Transverse colon (tissue), 4 donors: ENCODE results near the gene PRKD3. TPM values are rescaled to one million over a fixed set of nuclear protein-coding genes. Genes with fewer than 3 reads are reported as not detected.

Experiments used
- DNase-seq: peaks from one replicate; pipeline ENCODE4 v3.0.0-alpha.2; 2019
- H3K27ac ChIP-seq, 4 donors: fragments of 200-600 bp; sonication (generic); 2 replicates each; pipeline ENCODE4 v1.5.1; 2016 to 2018; ENCODE audit warnings: inconsistent platforms in 4 of 4
- H3K27me3 ChIP-seq: fragments of 200-600 bp; sonication (generic); 2 replicates; pipeline ENCODE4 v1.5.1; 2017; ENCODE audit warnings: inconsistent platforms
- H3K36me3 ChIP-seq, 4 donors: fragments of 200-600 bp; sonication (generic); 2 replicates each; pipeline ENCODE4 v1.5.1; 2017 to 2019; ENCODE audit warnings: inconsistent platforms in 4 of 4
- H3K4me1 ChIP-seq, 4 donors: fragments of 200-600 bp; sonication (generic); 2 replicates each; pipeline ENCODE4 v1.5.1; 2017 to 2020; ENCODE audit warnings: inconsistent platforms in 4 of 4
- H3K4me3 ChIP-seq, 4 donors: fragments of 200-600 bp; sonication (generic); 1 replicate in 1 of 4; 2 replicates in 3 of 4; pipeline versions ENCODE4 v1.5.1 to v1.6.1; 2017 to 2019; ENCODE audit warnings: inconsistent platforms in 4 of 4
- H3K9me3 ChIP-seq, 2 donors: fragments of 200-600 bp; sonication (generic); 2 replicates each; pipeline ENCODE4 v1.5.1; 2017 to 2019; ENCODE audit warnings: inconsistent platforms in 2 of 2
- EP300 ChIP-seq: sonication (generic); formaldehyde crosslinking; IDR thresholded peaks from one replicate; pipeline ENCODE4 v1.6.1; 2017; ENCODE audit warnings: antibody characterized with exemption, low read depth
- POLR2A ChIP-seq: fragments of 450-650 bp; IDR thresholded peaks from one replicate; pipeline ENCODE4 v1.6.1; 2016; ENCODE audit warnings: antibody characterized with exemption, mild to moderate bottlenecking, moderate library complexity
- POLR2AphosphoS5 ChIP-seq, 3 donors: sonication (generic); formaldehyde crosslinking; IDR thresholded peaks; one replicate each; pipeline ENCODE4 v1.6.1; 2016; ENCODE audit warnings: antibody characterized with exemption in 3 of 3
- WGBS, 2 donors: methylation state at CpG; one replicate each; pipeline ENCODE4 v1.1.5; 2018; ENCODE audit warnings: low coverage in 1 of 2; 5-methylcytosine and 5-hydroxymethylcytosine counted together
- in situ Hi-C, 4 donors: fragments of 200-750 bp; cut with MboI; loops; one replicate each; pipeline versions ENCODE4 v1.15.0 to v1.15.1; 2017; ENCODE audit warnings: low sequenced_read_pairs in 3 of 4, low pct_ligation_motif_present in 1 of 4, low pct_unique_long_range_greater_than_20kb in 1 of 4
- intact Hi-C: fragments of 100-400 bp; cut with DNase I; formaldehyde crosslinking; loops from one replicate; pipeline ENCODE4 v1.15.1; 2023; ENCODE audit warnings: low total_unique reads
- total RNA-seq, 4 donors: library from RNA; depleted of rRNA; stranded (reverse); fragments of >200 nt; gene quantifications; one replicate each; pipeline ENCODE4 v1.1.0, GENCODE V29; 2016
- TF ChIP-seq, protein P1 (sequence below), 5 experiments: fragments of 200-600 bp in 3 of 5; fragments of 450-650 bp in 2 of 5; sonication (generic) in 3 of 5; IDR thresholded peaks; 1 replicate in 2 of 5; 2 replicates in 3 of 5; pipeline ENCODE4 v1.5.1; 2016 to 2017; ENCODE audit warnings: antibody characterized with exemption in 5 of 5, inconsistent platforms in 3 of 5, mild to moderate bottlenecking in 2 of 5, moderate library complexity in 1 of 5

PRKD3 gene
- total RNA-seq, 4 donors from 2014 or later = 2.6 to 83.8 (median 28.6) TPM

DNA sequence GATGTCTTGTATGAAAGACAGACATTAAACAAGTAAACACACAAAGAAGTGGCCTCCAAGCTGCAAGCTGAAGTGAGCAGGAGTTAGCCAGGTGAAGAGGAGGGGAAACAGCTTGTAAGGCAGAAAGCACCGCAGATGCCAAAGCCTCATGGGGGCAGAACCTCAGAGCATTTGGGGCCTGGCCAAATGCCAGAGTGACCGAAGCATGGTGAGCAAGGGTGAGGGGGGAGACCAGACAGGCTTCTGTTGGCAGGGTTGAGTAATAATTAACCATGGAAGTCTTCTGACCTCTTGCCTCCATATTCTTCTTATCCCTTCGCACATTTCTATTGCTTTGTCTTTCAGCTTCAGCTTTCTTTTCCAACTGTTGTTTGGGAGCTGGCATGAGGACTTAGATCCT is 25.4 kb upstream of the PRKD3 start:
- intact Hi-C loops = no loop called here
- H3K4me3 ChIP-seq = no peak overlapping the region
- no peaks in the 10 kb centered on the region for H3K27me3 ChIP-seq
- peak; percentile 53 for DNase-seq
- in situ Hi-C loops = no loop called here
- H3K36me3 ChIP-seq = no peaks in the 10 kb centered on the region
- H3K9me3 ChIP-seq = no peaks in the 10 kb centered on the region
- H3K4me1 ChIP-seq = peaks cover 0 to 21% (median 20%) of the 10 kb centered on the region in 4 donors
- 48% methylated on average over 3 of the region's 3 CpGs for WGBS, 2 donors
- TF ChIP-seq, protein P1, sequence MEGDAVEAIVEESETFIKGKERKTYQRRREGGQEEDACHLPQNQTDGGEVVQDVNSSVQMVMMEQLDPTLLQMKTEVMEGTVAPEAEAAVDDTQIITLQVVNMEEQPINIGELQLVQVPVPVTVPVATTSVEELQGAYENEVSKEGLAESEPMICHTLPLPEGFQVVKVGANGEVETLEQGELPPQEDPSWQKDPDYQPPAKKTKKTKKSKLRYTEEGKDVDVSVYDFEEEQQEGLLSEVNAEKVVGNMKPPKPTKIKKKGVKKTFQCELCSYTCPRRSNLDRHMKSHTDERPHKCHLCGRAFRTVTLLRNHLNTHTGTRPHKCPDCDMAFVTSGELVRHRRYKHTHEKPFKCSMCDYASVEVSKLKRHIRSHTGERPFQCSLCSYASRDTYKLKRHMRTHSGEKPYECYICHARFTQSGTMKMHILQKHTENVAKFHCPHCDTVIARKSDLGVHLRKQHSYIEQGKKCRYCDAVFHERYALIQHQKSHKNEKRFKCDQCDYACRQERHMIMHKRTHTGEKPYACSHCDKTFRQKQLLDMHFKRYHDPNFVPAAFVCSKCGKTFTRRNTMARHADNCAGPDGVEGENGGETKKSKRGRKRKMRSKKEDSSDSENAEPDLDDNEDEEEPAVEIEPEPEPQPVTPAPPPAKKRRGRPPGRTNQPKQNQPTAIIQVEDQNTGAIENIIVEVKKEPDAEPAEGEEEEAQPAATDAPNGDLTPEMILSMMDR (IDR thresholded peaks at IDR 0.05) = no peak
- no peak for TF ChIP-seq EP300
- H3K27ac ChIP-seq = peak overlapping the region; percentile 20 to 52 (median 38)

DNA sequence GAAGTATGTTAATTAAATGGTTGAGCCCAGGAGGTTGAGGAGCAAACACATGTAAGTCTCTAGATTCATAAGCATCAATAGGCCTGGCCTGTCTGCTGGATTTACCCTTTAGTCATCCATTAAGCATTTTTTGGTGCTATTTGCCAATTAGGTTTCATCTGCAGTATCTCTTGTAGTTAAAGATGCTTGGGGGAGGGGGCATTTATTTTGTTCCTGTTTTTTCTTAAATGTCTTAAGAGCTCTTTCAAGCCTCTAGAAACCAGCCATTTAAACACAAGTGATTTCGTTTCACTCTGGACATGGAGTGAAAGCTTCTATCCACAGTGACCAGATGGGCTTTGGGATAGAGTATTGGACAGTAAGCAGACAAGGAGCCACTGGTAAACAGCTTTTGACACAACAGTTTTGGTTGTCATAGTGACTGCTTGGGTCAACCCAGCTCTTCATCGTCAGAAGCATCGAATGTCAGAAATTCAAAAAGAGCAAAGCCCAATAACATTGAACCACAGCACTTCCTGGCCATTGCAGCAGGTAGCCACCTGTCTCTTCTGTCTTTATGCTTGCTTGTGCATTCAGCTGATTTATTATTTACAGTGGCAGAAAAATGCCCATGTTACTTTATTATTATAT is 24.7 kb upstream of the PRKD3 start:
- Histone ChIP-seq H3K27ac (peak overlapping the region; percentile 20 to 52 (median 38)), H3K27me3 (no peaks in the 10 kb centered on the region), H3K4me1 (peaks cover 0 to 24% (median 22%) of the 10 kb centered on the region in 4 donors), H3K36me3 (no peaks in the 10 kb centered on the region), H3K4me3 (no peak overlapping the region), H3K9me3 (no peaks in the 10 kb centered on the region)
- TF ChIP-seq EP300 (no peak), POLR2A (no peak), POLR2AphosphoS5 (IDR thresholded peaks at IDR 0.05) (no peak)
- TF ChIP-seq, protein P1 (IDR thresholded peaks at IDR 0.05) = no peak
- DNase-seq = no peak
- intact Hi-C loops = no loop called here
- 40 to 86% methylated on average over 1 to 3 of the region's 3 CpGs for WGBS, 2 donors
- in situ Hi-C loops = no loop called here

DNA sequence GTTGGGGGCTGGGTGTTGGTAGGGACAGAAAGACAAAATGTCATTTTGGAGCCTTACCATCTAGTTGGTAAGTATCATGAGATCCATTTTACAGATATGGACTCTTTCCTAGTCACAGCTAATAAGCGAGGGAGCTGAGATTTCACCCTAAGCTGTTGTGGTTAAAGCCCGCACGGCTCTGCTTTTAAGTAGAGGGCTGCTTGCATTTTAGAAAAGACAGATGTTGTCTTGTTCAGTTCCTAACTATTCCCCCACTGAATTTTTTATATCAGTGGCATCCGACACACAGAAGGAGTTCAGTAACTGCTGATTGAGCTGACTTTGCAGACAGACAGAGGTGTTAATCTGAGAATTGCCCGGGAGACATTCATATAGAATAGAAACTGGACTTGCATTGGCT is 23.5 kb upstream of the PRKD3 start:
- Histone ChIP-seq H3K9me3 (no peaks in the 10 kb centered on the region), H3K36me3 (no peaks in the 10 kb centered on the region), H3K27ac (no peak overlapping the region), H3K27me3 (no peaks in the 10 kb centered on the region), H3K4me3 (no peak overlapping the region), H3K4me1 (peaks cover 0 to 31% (median 30%) of the 10 kb centered on the region in 4 donors)
- in situ Hi-C loops (no loop called here), intact Hi-C loops (no loop called here)
- 62 to 89% methylated on average over 3 to 5 of the region's 5 CpGs for WGBS, 2 donors
- no peak for DNase-seq
- no peak for TF ChIP-seq POLR2A
- no peak for TF ChIP-seq EP300
- TF ChIP-seq POLR2AphosphoS5 (IDR thresholded peaks at IDR 0.05) = no peak
- TF ChIP-seq, protein P1 (IDR thresholded peaks at IDR 0.05) = no peak

DNA sequence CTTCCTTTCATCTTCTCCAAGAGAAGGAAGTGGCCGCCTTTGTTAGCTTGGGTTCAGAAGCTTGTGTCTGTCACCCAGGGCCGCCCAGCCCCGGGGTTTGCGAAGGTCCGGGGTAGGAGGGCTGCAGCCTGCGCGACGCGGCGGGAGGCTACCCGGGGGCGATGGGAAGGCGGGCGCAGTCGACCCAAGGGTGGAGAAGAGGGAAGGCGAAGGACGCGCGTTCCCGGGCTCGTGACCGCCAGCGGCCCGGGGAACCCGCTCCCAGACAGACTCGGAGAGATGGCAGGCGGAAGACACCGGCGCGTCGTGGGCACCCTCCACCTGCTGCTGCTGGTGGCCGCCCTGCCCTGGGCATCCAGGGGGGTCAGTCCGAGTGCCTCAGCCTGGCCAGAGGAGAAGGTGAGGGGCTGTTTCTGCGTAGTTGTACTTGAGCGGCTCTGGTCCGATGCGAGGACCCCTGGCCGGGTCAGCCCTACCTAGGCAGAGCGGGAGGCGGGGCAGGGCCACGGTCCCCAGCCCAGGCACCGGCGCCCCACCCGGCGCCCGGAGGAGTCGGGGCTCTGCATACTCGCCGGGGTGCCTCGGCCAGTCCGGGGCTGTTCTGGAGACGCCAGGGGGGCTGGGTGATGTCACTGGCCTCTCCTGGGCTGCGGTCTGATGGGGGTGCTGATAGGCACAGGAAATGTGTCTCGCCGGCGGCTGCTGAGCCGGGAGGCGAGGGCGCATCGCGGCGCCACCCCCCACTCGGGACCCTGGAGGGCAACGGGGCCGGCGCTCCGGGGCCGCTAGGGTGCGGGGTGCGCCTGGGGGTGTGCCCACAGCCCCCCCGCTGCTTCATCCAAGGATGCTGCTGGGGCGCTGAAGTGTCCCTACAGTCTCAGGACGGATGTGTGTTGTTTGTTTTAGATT is 20.1 kb upstream of the PRKD3 start, which contains the start of gene QPCT:
Gene QPCT, plus strand, starts transcription at position 178 of the 909 bp plus-strand sequence. Its CDS starts 102 bp downstream, at position 280.
- 3% methylated on average over 57 of the region's 73 CpGs; no CpG with 5 or more reads in 1 of the 2 donors for WGBS, 2 donors
- H3K27ac ChIP-seq = peak within 1 kb of the TSS; percentile 74 to 86 (median 81)
- peak; percentile 69 for DNase-seq
- no peaks in the 10 kb centered on the region for H3K9me3 ChIP-seq
- in situ Hi-C loops = no loop called here
- peaks cover 0 to 21% (median 18%) of the 10 kb centered on the region in 4 donors for H3K4me1 ChIP-seq
- H3K27me3 ChIP-seq = no peaks in the 10 kb centered on the region
- H3K4me3 ChIP-seq = peak within 1 kb of the TSS; percentile 54 to 80 (median 64)
- TF ChIP-seq EP300 (no peak), POLR2A (peak; percentile 24)
- intact Hi-C loops = no loop called here
- H3K36me3 ChIP-seq = no peaks in the 10 kb centered on the region
